Lower lobe of right lung (tissue), 2 donors: ENCODE measurements around the gene NSUN4. TPM values are rescaled to one million over a fixed set of nuclear protein-coding genes. Genes with fewer than 3 reads are reported as not detected.
A peak's percentile ranks its signal among the peaks of the same experiment; 100 is the strongest.

Source experiments
- ATAC-seq, 2 donors: fragments of 200-7000 bp; cut with Tn5 transposase; one replicate each; pipeline ENCODE4 v1.9.1; 2020 to 2022; ENCODE audit warnings: mild to moderate bottlenecking in 2 of 2, moderate library complexity in 2 of 2
- DNase-seq: peaks from one replicate; pipeline ENCODE4 v3.0.0-alpha.2; 2020
- H3K27ac ChIP-seq: fragments of 200-600 bp; one replicate; pipeline ENCODE4 v1.8.0; 2022
- H3K27me3 ChIP-seq: fragments of 200-600 bp; one replicate; pipeline ENCODE4 v1.8.0; 2022; ENCODE audit warnings: low read depth
- H3K36me3 ChIP-seq: fragments of 200-600 bp; one replicate; pipeline ENCODE4 v1.8.0; 2022; ENCODE audit warnings: mild to moderate bottlenecking
- H3K4me1 ChIP-seq: fragments of 200-600 bp; one replicate; pipeline ENCODE4 v1.8.0; 2022
- H3K4me3 ChIP-seq: fragments of 200-600 bp; one replicate; pipeline ENCODE4 v1.8.0; 2022; ENCODE audit warnings: mild to moderate bottlenecking
- H3K9me3 ChIP-seq: fragments of 200-600 bp; one replicate; pipeline ENCODE4 v1.8.0; 2022
- CTCF ChIP-seq: fragments of 200-600 bp; IDR thresholded peaks from one replicate; pipeline ENCODE4 v1.8.0; 2022; ENCODE audit warnings: antibody characterized with exemption, mild to moderate bottlenecking
- intact Hi-C: fragments of 100-400 bp; cut with DNase I; formaldehyde crosslinking; loops from one replicate; pipeline ENCODE4 v1.11.0; 2022
- total RNA-seq: library from RNA; stranded (reverse); fragmentation: NEBNext Ultra II Directional; extraction: Animal tissue kit (Norgen Biotek cat#: 25700); gene quantifications from one replicate; pipeline ENCODE4 v1.2.1, GENCODE V29; 2021
- donor health status: DM: no; HTN: yes; CAD: no; lungs with severe emphysema.

Gene NSUN4
- total RNA-seq, 1 donor from 2014 or later: 26.9 TPM

- H3K4me3 ChIP-seq: peak overlapping the region; percentile 3
- peak overlapping the region; percentile 24 for H3K27ac ChIP-seq
- no peak for TF ChIP-seq CTCF
- intact Hi-C loops: no loop called here
- H3K4me1 ChIP-seq: peaks cover 21% of the 10 kb centered on the region
- ATAC-seq: peak; percentile 1
- no peaks in the 10 kb centered on the region for H3K27me3 ChIP-seq
- no peaks in the 10 kb centered on the region for H3K9me3 ChIP-seq
- peaks cover 8% of the 10 kb centered on the region for H3K36me3 ChIP-seq
- DNase-seq: no peak
These were observed 60.7 kb downstream of the NSUN4 start for GRCh38 chr1:46401154-46401913.

- Histone ChIP-seq H3K27me3 (no peaks in the 10 kb centered on the region), H3K27ac (peak overlapping the region; percentile 24), H3K4me1 (peaks cover 22% of the 10 kb centered on the region)
These were observed 61.5 kb downstream of the NSUN4 start for GRCh38 chr1:46401964-46402626.

GRCh38 chr1:46403916-46404315 is 63.3 kb downstream of the NSUN4 start:
- H3K9me3 ChIP-seq: no peaks in the 10 kb centered on the region
- no peak overlapping the region for H3K27ac ChIP-seq
- ATAC-seq (no peak), DNase-seq (no peak)
- H3K4me3 ChIP-seq: no peak overlapping the region
- peaks cover 22% of the 10 kb centered on the region for H3K4me1 ChIP-seq
- H3K27me3 ChIP-seq: no peaks in the 10 kb centered on the region
- intact Hi-C loops: no loop called here
- no peak for TF ChIP-seq CTCF
- H3K36me3 ChIP-seq: peaks cover 19% of the 10 kb centered on the region

More at GRCh38 chr1:46401964-46402626, 61.5 kb downstream of the NSUN4 start:
- DNase-seq (peak; percentile 90), ATAC-seq (peak; percentile 96)
- H3K36me3 ChIP-seq: peaks cover 8% of the 10 kb centered on the region
- no peak for TF ChIP-seq CTCF
- no peaks in the 10 kb centered on the region for H3K9me3 ChIP-seq
- intact Hi-C loops: no loop called here
- peak overlapping the region; percentile 3 for H3K4me3 ChIP-seq

GRCh38 chr1:46404482-46405196 is 64.0 kb downstream of the NSUN4 start:
- intact Hi-C loops: no loop called here
- no peaks in the 10 kb centered on the region for H3K27me3 ChIP-seq
- no peak overlapping the region for H3K4me3 ChIP-seq
- H3K27ac ChIP-seq: no peak overlapping the region
- no peak for DNase-seq
- H3K4me1 ChIP-seq: peaks cover 22% of the 10 kb centered on the region
- peaks cover 25% of the 10 kb centered on the region for H3K36me3 ChIP-seq
- TF ChIP-seq CTCF: no peak
- no peaks in the 10 kb centered on the region for H3K9me3 ChIP-seq
- ATAC-seq: no peak

- no peak for DNase-seq
- no peak overlapping the region for H3K4me3 ChIP-seq
- intact Hi-C loops: no loop called here
- H3K27ac ChIP-seq: no peak overlapping the region
- peaks cover 22% of the 10 kb centered on the region for H3K4me1 ChIP-seq
- peaks cover 30% of the 10 kb centered on the region for H3K36me3 ChIP-seq
- no peak for TF ChIP-seq CTCF
- H3K27me3 ChIP-seq: no peaks in the 10 kb centered on the region
- no peak for ATAC-seq
- no peaks in the 10 kb centered on the region for H3K9me3 ChIP-seq
These were observed 64.6 kb downstream of the NSUN4 start for GRCh38 chr1:46405197-46405555.
